PFSK-1 (cell line): Measurements from ENCODE around the gene ACKR3.

Source experiments
- SIN3A ChIP-seq: IDR thresholded peaks from 2 replicates; pipeline ENCODE4 v1.6.1; 2012; ENCODE audit warnings: mild to moderate bottlenecking, low read length, moderate library complexity, borderline replicate concordance; ENCODE audit not compliant: insufficient read depth
- TAF1 ChIP-seq: IDR thresholded peaks from 2 replicates; pipeline ENCODE4 v1.6.1; 2012; ENCODE audit warnings: low read length, control low read depth, borderline replicate concordance; ENCODE audit not compliant: insufficient read depth
- TF ChIP-seq, protein P1 (sequence below), 2 experiments: IDR thresholded peaks; 2 replicates each; pipeline versions ENCODE4 v1.6.1 to v1.8.0; 2011 to 2012; ENCODE audit warnings: low read depth in 2 of 2, low read length in 2 of 2, control low read depth in 1 of 2, inconsistent platforms in 1 of 2, mild to moderate bottlenecking in 1 of 2, moderate library complexity in 1 of 2; ENCODE audit not compliant: insufficient read depth in 1 of 2

DNA sequence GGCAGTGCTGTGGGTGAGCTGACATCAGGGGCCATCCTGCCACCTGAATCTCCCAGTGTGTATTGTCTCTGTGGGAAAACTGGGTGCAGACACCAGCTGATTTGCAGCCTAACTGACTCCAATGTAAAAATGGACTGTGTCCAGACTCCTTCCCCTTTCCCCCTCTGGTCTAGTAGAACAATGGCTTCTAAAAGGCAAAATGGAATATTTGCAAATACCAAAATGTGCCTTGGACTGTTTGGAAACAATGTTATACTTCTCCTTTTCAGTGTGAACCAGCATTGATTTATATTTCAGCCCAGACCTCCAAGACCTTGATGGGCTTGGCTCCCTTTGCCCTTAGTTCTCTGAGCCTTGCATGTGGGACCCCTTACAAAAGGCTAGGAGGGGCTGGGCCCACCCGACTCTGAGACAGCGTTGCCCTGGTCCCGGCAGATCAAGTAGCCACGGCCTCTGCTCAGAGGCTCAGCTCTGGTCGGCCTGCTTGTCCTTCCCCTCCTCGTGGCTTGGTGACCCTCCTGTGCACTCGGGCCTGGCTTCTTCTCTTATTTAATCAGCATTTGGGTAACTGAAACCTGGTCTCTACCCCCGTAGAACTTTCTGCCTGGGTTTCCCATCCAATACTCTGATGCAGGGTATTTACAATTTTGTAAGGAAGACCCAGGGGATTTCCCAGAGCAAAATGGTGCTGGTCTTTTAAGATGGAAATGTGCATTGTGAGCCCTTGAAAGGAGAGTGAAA, 18.0 kb upstream of the ACKR3 start:
- TF ChIP-seq, protein P1, sequence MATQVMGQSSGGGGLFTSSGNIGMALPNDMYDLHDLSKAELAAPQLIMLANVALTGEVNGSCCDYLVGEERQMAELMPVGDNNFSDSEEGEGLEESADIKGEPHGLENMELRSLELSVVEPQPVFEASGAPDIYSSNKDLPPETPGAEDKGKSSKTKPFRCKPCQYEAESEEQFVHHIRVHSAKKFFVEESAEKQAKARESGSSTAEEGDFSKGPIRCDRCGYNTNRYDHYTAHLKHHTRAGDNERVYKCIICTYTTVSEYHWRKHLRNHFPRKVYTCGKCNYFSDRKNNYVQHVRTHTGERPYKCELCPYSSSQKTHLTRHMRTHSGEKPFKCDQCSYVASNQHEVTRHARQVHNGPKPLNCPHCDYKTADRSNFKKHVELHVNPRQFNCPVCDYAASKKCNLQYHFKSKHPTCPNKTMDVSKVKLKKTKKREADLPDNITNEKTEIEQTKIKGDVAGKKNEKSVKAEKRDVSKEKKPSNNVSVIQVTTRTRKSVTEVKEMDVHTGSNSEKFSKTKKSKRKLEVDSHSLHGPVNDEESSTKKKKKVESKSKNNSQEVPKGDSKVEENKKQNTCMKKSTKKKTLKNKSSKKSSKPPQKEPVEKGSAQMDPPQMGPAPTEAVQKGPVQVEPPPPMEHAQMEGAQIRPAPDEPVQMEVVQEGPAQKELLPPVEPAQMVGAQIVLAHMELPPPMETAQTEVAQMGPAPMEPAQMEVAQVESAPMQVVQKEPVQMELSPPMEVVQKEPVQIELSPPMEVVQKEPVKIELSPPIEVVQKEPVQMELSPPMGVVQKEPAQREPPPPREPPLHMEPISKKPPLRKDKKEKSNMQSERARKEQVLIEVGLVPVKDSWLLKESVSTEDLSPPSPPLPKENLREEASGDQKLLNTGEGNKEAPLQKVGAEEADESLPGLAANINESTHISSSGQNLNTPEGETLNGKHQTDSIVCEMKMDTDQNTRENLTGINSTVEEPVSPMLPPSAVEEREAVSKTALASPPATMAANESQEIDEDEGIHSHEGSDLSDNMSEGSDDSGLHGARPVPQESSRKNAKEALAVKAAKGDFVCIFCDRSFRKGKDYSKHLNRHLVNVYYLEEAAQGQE (IDR thresholded peaks at IDR 0.05; ENCODE audit: insufficient read depth in 1 of 2, low read depth in 2 of 2, low read length in 2 of 2), result no peak
- TF ChIP-seq SIN3A (no peak), TAF1 (no peak)
